NCI-H446 (cell line): ENCODE measurements around the gene ASB7.
A peak's percentile ranks its signal among the peaks of the same experiment; 100 is the strongest.

ENCODE experiments used
- DNase-seq, 2 experiments: peaks; one replicate each; lab custom pipeline; 2025; lab: John Stamatoyannopoulos, UW

The ASB7 gene

DNA sequence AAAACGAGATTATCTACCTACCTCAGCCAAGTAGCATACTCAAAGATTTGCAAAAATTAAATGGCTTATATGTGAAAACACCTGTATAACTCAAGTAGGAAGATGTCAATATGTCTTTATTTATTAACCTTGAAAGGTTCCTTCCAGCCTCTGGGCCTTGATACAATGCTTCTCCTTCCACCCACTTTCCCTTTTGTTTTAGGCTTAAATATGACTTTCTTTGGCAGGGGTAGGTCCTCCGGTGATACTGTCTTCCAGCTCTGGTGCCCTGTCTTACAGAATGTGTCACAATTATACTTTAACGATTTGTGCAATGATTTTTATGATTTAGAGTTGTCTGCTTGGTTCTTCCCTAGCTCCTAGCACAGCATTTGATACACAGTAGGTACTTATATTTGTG lies 4.5 kb upstream of the ASB7 start:
- DNase-seq: no peak

DNA sequence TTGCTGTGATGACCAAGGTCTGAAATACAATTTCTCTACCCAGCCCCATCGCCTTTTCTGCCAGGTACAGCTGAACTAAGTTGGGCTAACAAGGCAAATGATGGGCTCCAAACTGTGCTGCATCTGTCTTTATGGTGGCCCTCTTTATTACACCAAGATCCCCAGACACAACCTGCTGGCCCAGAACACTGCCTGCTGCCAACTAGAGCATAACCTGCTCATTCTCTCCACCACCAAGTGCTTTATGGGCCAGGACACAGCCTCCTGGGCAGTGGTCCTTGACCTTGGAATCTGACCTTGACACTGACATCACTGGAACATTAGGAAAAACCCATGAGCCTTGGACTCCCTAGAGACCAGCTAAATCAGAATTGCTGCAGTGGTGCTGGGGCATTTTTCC lies 3.7 kb upstream of the ASB7 start:
- DNase-seq: no peak

DNA sequence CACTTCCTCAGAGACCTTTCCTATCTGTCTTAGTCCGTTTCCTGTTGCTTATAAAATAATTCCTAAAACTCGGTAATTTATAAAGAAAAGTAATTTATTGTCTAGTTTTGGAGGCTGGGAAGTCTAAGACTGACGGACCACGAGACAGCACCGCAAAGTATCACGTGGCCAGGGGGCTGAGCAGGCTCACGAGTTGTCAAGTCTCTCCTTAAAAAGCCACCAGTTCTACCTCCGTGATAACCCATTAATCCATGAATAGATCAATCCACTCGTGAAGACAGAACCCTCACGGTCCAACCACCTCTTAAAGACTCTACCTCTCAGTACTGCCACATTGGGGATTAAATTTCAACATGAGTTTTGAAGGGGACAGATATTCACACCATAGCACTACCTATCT lies 1.2 kb upstream of the ASB7 start:
- DNase-seq: no peak

DNA sequence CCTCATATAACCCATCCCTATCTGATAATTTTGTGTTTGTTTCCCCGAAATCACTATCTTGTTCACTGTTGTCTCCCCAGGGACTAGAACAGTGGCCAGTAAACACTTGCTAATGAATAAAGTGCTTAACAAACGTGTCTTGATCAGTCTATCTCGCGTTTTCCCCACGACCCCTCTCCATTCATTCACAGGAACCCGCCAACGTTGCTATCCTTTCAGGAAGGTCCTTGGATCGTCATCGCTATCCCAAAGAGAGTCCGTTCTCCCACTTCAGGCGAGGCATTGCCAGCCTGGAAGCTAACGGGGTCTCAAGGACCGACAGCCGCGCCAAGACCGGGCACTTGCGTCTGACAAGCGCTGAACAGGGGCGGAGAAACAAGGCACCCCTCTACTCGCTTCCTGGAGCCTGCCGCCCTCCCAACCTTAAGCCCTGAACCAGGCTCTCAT lies 749 bp upstream of the ASB7 start:
- no peak for DNase-seq

DNA sequence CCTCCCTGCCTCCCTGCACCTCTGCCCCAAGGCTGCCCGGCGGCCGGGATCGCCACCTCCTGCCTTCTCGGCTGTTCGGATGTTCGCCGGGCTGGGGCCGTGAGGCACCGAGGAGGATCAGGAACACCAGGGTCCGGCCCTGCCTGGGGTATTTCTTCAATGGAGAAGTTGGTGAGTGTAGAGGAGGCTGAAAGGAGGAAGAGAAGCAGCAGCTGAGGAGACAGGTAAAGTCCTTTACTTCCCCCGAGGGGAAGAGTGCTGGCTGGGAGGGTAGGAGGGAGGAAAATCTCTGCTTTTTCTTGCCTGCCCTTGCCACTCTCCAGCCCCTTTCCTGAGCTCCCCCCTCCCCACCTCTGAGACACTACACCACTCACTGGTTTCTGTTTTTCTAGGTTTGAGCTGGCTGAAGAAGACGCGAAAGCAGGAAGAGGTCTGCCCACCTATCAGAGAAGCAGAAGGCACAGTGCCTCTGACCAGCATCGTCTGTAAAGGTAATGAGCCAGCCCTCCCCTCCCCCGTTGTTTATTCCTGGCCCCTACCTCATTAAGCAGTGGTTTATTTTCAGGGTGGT lies 519 bp downstream of the ASB7 start:
- DNase-seq: no peak

DNA sequence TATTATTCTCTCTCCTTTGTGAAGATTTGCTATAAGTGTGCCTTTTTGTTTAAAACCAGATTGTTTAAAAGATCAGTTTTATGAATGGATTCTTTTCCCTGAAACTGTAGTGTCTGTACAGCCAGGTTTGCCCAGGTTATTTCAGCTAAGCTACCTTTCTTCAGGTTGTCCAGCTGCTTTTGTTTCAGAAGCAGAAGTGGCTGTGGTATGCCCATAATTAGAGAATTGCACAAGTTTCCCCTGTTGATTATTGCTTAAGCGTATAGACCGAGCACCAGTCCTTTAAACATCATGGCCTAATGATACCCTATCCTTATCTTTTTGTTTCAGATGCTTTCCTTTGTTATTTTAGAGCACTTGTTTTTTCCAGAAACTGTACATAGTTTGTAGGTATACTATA lies 10.2 kb downstream of the ASB7 start:
- DNase-seq: no peak

DNA sequence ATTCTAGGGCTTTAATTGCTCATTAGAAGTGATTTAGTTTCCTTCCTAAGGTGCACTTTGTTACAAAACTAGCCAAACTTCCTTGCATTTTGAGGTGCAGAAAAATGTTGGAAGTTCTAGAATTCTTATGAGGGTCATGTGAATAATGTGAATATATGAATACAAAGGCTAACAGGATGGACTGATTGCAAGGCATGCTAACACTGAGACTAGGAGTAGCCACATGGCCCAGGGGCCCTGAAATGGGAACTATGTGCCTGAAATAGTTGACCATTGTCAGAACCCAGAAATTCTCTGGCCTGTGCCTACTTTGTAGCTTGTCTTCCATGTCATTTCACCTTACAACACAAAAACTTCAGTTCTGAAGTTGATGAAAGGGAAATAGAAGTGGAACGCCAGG lies 10.8 kb downstream of the ASB7 start:
- DNase-seq: no peak

DNA sequence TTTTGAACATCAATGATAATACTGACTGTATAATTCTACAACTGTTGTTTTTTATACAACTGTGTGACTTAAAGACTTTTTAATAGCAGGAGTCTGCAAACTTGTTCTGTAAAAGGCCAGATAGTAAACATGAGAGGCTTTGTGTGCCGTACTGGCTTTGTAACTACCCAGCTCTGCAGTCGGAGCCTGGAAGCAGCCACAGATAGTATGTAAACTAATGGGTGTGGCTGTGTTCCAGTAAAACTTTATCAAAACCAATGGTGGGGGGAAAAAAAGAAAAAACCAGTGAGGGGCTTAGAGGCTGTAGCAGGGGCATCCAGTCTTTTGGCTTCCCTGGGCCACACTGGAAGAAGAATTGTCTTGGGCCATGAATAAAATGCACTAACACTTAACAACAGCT lies 11.9 kb downstream of the ASB7 start:
- DNase-seq: no peak

DNA sequence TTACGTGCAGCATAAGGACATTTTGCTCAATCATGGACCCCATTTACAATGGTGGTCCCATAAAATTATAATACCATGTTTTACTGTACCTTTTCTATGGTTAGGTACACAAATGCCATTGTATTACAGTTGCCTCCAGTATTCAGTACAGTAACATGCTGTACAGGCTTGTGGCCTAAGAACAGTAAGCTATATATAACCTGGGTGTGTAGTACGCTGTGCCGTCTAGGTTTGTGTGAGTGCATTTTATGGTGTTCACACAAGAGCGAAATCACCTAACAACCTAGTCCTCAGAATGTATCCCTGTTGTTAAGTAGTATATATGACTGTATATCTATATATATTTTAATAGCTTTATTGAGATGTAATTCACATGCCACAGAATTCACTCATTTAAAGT lies 12.5 kb downstream of the ASB7 start:
- DNase-seq: no peak

DNA sequence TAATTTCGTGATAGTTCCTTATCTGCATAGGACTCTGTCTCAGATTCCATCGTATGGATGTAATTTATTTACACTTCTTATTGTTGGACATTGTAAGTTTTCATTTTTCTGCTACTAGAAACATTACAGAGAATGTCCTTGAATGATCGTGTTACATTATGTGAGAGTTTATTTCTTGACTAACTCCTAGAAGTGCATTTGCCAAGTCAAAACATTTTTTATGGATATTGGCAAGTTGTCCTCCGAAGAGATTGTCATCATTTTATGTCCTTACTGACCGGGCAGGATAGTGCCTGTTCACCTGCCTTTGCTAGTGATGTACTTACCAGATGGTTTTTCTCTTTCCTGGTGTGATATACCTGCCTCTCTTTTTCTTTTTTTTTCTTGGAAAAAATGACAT lies 13.4 kb downstream of the ASB7 start:
- DNase-seq: no peak

DNA sequence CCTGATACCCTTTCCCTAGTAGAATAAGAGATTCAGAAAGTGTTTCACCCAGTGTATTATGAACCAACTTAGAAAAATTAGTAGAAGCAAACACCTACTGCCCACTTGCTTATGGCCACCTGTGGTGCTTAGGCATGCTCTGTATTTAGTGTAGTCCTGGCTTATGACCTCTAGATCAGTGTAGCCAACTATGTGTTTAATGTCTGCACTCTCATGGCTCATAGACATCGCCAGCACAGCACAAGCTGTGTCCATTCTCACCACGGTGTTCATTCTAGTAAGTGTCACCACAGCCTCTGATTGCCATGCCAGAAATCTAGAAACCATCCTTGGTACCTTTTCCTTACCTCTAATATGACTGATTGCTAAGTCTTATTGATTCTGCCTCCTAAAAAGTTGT lies 14.3 kb downstream of the ASB7 start:
- no peak for DNase-seq

DNA sequence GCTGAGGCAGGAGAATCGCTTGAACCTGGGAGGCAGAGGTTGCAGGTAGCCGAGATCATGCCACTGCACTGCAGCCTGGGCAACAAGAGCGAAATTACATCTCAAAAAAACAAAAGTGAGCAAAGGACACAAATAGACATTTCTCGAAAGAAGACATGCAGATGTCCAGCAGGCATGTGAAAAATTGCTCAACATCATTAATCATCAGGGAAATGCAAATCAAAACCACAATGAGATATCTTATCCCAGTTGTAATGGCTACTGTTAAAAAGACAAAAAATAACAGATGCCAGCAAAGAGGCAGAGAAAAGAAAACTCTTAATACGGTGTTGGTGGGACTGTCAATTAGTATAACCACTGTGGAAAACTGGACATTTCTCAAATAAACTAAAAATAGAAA lies 20.9 kb downstream of the ASB7 start:
- DNase-seq: no peak

DNA sequence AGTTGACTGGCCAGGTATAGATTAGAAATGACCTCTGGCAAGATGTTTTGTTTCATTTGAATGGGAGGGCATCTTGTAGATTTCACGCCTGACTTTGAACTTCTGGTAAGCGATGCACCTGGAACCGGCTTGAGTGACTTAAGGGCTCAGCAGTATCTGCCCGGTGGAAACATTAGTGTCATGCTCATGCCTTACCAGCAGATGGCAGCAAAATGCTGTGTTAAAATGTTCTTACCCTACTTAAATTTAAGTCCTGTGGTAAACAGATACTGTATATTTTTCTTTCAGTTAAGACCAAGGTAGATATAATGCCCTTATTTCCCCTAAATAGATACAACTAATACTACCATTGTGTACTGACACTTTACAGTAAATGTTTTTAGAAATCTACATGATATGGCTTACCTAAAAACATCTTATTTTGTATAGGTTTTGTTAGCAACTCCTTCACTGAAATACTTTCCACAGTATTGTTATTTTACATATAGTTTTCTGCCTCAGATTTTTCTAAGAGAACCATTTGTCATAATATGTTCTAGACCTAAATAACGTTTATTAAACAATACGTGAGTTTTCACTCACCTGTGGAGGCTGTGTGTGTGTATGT lies 25.5 kb downstream of the ASB7 start:
- peak; percentile 15 to 60 for DNase-seq

DNA sequence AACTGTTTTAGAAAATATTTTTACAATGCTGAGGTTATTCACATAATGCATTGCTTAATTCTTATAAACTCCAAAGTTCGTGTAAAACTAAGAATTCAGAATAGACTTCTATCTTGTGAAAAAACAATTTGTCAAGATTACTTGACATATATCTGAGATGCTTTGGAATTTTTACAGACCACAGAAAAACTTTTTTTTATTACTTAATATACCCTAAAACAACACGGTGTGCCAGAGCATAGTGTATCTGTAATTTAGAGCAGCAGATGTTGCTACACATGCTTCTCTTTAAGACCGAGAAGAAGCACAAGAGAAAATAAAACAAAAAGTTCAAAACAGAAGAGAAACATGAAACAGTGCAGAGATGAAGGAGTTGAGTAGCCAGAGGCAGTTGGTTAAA lies 26.4 kb downstream of the ASB7 start:
- no peak for DNase-seq

DNA sequence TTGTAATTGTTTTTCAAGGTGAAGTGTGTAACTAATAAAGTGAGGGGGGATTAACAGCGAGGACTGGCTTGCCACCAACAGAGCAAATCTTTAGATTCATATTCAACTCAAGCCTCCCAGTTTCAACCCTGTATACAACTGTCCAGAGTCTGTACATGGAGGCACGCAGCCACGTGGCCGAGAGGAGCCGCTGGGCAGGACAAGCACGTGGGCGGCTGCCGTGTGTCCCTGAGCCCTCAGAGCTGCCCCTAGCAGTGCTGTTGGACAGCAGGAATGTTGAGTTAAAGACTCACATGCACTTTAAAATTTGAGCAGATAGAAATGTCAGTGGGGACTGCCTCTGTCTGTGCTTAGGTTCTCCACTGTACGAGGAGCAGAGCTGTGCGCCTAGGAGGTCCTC lies 29.4 kb downstream of the ASB7 start:
- DNase-seq: no peak

DNA sequence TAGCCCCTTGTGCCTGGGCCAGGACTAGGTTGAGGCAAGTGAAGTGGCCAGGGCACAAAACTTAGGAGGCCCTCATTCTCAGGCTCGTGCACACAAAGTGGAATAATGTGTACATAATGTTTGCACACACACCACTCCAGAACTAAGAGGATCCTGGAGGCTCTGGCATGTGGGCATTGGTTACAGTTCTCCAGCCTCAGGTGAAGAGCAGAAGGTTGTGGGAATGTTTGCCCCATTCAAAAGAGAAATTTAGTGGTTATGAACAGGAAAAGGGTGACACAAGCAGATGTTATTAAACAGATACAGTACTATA lies 31.3 kb downstream of the ASB7 start:
- no peak for DNase-seq

DNA sequence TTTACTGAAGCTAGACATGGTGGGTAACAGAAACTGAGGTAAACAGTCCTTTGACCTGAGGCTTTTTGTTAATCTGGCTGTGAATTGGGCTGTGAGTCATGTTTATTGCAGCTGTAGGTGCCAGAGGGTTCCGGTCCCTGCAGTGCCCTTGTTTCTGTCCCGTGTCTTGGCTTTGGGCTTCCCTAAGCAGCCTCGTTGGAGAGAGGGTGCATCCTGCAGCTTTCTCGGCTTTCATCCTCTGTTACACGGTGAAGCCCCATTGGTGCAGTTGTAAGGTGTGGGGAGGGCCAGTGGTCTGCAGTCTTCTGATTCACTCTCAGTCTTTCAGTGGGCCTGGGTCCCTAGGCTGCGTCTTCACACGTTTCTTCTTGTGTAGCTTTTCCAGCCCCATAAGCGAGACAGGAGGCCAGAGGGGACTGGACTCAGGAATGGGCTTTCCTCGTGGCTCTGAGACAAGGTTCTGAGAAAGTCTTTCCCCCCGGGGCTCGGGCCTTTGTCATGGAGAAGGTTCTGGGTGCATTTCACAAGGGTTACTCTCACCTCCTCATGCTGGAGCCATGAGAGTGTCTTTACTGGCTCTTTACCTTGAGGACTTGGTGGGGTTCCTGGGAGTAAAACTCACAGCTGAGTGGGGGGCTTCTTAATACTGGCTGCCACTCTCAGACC lies 33.1 kb downstream of the ASB7 start:
- no peak for DNase-seq

DNA sequence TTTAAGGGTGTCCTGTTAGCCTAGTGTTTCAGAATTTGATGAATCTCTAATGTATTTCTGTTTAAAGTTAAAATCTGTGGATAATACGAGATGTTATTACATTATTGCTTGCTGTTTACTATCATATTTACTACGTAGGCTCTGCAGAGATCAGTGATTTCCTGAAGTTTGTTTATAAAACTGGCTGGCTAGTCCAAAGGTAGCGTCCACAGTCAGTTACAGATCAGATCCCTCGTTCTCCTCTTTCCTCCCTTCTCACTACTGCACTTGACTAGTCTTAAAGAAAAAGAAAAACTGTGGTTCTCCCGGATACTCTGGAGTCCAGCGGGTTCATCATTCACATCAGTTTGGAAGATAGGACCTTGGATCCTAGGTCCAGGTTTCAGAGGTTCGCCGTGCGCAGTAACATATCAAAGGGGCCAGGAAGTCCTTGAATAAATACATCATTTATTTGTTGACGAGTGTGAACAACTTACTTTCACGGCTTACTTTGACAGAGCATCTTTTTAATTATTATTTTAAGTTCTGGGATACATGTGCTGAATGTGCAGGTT lies 35.9 kb downstream of the ASB7 start:
- DNase-seq: no peak

DNA sequence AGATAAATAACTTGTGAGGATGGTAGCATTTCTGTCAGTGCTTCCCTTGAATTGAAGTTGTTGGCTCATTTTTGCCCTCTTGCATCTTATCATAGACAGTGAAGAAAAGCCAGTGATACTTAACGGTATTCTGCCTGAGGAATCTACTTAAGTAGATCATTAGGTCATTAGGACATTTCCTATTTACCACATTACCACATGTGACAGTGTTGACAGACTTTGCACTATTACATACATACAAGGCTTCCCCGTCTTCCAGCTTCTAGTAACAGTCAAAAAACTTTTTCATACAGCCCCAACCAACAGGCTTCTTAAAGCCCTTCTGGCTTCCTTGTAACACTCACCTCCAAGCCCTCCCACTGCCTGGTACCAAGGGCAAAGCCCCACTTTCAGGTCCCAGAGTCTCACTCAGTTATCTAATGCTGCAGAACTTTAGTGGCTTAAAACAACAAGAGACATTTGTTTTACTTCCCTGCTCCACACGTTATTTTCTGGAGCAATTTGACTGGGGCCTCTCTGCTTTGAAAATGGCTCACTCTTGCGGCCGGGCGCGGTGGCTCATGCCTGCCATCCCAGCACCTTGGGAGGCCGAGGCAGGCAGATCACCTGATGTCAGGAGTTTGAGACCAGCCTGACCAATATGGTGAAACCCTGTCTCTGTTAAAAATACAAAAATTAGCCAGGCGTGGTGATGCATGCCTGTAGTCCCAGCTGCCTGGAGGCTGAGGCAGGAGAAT lies 40.0 kb downstream of the ASB7 start:
- DNase-seq: no peak

DNA sequence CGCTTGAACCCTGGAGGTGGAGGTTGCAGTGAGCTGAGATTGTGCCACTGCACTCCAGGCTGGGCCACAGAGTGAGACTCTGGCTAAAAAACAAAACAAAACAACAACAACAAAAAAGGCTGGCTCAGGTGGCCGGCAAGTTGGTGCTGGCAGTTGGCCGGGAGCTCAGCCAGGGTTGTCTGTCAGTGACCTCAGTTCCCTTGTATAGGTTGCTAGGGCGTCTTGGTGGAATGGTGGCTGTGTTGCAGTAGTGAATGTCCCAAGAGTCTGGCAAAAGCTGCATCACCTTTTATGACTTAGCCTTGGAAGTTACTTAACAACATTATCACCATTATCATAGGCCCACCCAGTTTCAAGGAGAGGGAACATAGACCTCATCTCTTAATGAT lies 40.6 kb downstream of the ASB7 start:
- no peak for DNase-seq

DNA sequence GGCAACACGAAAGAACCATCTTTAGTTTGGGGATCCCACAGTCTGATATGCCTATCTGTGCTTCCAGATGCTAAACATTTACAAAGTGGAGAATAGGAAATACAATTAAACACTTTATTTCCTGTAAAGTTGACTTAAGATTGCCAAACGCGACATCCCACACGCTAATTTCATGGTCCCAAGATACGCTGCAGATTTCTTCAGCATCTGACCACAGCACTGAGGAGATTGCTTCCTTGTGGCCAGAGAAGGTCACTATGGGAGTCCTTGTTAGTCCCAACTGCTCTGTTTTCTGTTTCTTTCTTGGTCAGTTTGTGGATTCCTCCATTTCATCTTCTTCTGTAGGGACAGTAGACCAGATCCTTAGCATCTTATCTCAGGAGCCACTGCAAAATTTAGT lies 43.3 kb downstream of the ASB7 start:
- DNase-seq: no peak

DNA sequence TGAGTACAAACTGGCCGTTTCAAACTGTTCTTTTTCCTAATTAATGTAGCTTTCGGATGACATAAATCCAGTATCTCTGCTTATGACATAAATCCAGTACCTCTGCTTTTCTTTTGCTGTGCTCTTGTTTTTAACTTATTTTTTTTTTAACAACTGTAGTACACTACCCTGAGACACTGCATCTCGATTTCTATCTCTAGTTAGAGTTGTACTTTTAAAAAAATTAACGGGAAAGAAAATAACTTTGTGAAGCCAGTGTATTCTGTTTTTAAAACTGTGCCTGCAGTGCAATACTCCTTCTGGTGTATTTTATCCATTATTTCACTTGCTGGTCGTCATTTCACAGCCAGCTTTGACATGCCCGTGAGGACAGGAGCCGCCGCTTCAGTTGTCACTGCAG lies 46.6 kb downstream of the ASB7 start:
- no peak for DNase-seq

DNA sequence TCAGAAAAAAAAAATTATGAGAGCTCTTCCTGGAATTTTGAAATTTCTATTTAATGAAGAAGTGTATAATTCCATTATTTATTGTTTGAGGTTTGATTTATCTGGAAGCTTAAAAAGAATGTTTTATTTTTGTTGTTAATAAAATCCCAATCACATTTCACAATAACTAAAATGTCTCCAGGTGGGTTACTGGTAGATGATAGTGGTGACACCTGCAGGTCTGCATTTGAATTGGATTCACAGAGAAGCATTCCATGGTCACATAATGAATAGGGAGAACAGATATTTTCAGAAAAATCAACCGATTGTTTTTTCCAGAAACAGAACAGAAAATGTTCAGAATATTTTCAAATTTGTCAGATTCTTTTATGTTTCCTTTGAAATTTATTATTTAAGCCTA lies 48.3 kb downstream of the ASB7 start:
- DNase-seq: no peak
